ENCODE results near the gene TRIM58. TPM values are rescaled to one million over a fixed set of nuclear protein-coding genes. Genes with fewer than 3 reads are reported as not detected.

TRIM58 gene
- total and polyA plus RNA-seq, 2 of the 4 experiments (the other 2 are of a cell fraction) = 0.54 to 0.91 TPM

DNA sequence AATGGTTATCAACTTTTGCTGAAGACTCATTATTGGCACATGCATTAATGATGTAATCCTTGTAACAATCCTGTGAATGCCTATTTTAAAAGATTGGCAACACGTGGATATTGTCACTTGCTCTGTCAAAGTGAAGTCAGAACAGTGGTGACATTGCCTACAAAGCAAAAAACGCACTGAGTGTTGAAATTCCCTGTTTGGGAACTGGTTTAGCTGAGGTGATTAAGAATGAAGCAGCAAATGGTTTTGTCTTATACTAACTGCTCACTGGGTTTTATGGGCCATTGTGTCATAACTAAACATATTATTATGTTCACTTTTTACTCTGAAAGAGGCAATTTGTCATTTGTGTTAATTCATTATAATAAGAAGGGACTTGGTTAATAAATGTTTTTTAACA, 44.4 kb upstream of the TRIM58 start:
- no peak overlapping the region for H3K27ac ChIP-seq (ENCODE audit: insufficient read depth, low read length)
- no peak overlapping the region for H2BK20ac ChIP-seq (ENCODE audit: low read depth, low read length)
- no peaks in the 10 kb centered on the region for H3K4me1 ChIP-seq (ENCODE audit: control insufficient read depth, insufficient read depth, low read length)
- H4K20me1 ChIP-seq (ENCODE audit: insufficient read depth, low read length) = no peaks in the 10 kb centered on the region
- WGBS, 2 experiments (ENCODE audit: extremely low coverage in 2 of 2, insufficient read length in 1 of 2) = no CpG with 5 or more reads among the region's 2 CpGs
- H2AFZ ChIP-seq (replicated peaks; ENCODE audit: low read length, poor library complexity) = no peak overlapping the region
- no peak overlapping the region for H3K4me2 ChIP-seq (ENCODE audit: low read depth, low read length)
- no peak overlapping the region for H3K9ac ChIP-seq (ENCODE audit: low read depth, low read length)
- no peak overlapping the region for H2BK120ac ChIP-seq (ENCODE audit: low read depth, low read length)
- H2BK5ac ChIP-seq (ENCODE audit: low read depth, low read length, poor library complexity, severe bottlenecking) = no peak overlapping the region
- H3K27me3 ChIP-seq (ENCODE audit: control insufficient read depth, insufficient read depth, low read length) = no peaks in the 10 kb centered on the region
- ATAC-seq (ENCODE audit: low read depth) = no peak
- TF ChIP-seq NFE2L2 (IDR thresholded peaks at IDR 0.05; ENCODE audit: low read depth, low read length) = no peak
- TF ChIP-seq MAFK (IDR thresholded peaks at IDR 0.05; ENCODE audit: low read depth, low read length) = no peak
- TF ChIP-seq RCOR1 (IDR thresholded peaks at IDR 0.05; ENCODE audit: insufficient replicate concordance, low read length) = no peak
- no peak for TF ChIP-seq RFX5 (IDR thresholded peaks at IDR 0.05; ENCODE audit: low read depth, low read length)
- TF ChIP-seq SMC3 (IDR thresholded peaks at IDR 0.05; ENCODE audit: low read depth, low read length) = no peak
- TF ChIP-seq, protein P1, sequence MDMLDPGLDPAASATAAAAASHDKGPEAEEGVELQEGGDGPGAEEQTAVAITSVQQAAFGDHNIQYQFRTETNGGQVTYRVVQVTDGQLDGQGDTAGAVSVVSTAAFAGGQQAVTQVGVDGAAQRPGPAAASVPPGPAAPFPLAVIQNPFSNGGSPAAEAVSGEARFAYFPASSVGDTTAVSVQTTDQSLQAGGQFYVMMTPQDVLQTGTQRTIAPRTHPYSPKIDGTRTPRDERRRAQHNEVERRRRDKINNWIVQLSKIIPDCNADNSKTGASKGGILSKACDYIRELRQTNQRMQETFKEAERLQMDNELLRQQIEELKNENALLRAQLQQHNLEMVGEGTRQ (IDR thresholded peaks at IDR 0.05; ENCODE audit: low read depth, low read length) = no peak
- no peak for TF ChIP-seq BHLHE40 (IDR thresholded peaks at IDR 0.05; ENCODE audit: low read depth, low read length)
- TF ChIP-seq, protein P2, sequence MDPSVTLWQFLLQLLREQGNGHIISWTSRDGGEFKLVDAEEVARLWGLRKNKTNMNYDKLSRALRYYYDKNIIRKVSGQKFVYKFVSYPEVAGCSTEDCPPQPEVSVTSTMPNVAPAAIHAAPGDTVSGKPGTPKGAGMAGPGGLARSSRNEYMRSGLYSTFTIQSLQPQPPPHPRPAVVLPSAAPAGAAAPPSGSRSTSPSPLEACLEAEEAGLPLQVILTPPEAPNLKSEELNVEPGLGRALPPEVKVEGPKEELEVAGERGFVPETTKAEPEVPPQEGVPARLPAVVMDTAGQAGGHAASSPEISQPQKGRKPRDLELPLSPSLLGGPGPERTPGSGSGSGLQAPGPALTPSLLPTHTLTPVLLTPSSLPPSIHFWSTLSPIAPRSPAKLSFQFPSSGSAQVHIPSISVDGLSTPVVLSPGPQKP (IDR thresholded peaks at IDR 0.05; ENCODE audit: borderline replicate concordance, low read depth, low read length) = no peak
- TF ChIP-seq, protein P3, sequence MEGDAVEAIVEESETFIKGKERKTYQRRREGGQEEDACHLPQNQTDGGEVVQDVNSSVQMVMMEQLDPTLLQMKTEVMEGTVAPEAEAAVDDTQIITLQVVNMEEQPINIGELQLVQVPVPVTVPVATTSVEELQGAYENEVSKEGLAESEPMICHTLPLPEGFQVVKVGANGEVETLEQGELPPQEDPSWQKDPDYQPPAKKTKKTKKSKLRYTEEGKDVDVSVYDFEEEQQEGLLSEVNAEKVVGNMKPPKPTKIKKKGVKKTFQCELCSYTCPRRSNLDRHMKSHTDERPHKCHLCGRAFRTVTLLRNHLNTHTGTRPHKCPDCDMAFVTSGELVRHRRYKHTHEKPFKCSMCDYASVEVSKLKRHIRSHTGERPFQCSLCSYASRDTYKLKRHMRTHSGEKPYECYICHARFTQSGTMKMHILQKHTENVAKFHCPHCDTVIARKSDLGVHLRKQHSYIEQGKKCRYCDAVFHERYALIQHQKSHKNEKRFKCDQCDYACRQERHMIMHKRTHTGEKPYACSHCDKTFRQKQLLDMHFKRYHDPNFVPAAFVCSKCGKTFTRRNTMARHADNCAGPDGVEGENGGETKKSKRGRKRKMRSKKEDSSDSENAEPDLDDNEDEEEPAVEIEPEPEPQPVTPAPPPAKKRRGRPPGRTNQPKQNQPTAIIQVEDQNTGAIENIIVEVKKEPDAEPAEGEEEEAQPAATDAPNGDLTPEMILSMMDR (conservative IDR thresholded peaks at IDR 0.05; ENCODE audit: low read depth, low read length) = no peak
- no peak for TF ChIP-seq CEBPB (IDR thresholded peaks at IDR 0.05; ENCODE audit: low read depth, low read length)
- no peak for TF ChIP-seq MXI1 (IDR thresholded peaks at IDR 0.05; ENCODE audit: borderline replicate concordance, low read depth, low read length)
- TF ChIP-seq RAD21 (IDR thresholded peaks at IDR 0.05; ENCODE audit: low read length) = no peak
- TF ChIP-seq MAZ (IDR thresholded peaks at IDR 0.05; ENCODE audit: borderline replicate concordance, low read depth, low read length) = no peak
- TF ChIP-seq CHD1 (IDR thresholded peaks at IDR 0.05; ENCODE audit: low read depth, low read length) = no peak
- no peak for TF ChIP-seq FOS (IDR thresholded peaks at IDR 0.05; ENCODE audit: low read depth, low read length)
- TF ChIP-seq POLR2A (IDR thresholded peaks at IDR 0.05; ENCODE audit: low read depth, low read length) = no peak
- in situ Hi-C loops (cut with MboI; ENCODE audit: low sequenced_read_pairs) (no loop called here), intact Hi-C loops (cut with micrococcal nuclease) (no loop called here), dilution Hi-C loops (cut with HindIII; ENCODE audit: low sequenced_read_pairs, unreplicated experiment) (no loop called here)
- no peak overlapping the region for H2AK5ac ChIP-seq (ENCODE audit: low read depth, low read length)
- no peak overlapping the region for H2AK9ac ChIP-seq (replicated peaks; ENCODE audit: low read depth, low read length, poor library complexity)
- POLR2A ChIA-PET (ENCODE audit: unreplicated experiment) = no interaction called here
- no peak overlapping the region for H4K8ac ChIP-seq (ENCODE audit: low read depth in 2 of 2, low read length in 2 of 2)
- H3K4me3 ChIP-seq (ENCODE audit: insufficient read depth, low read depth, low read length) = no peak overlapping the region
- CTCF ChIA-PET = no interaction called here
- no peak overlapping the region for H3K56ac ChIP-seq (ENCODE audit: extremely low read depth, insufficient read depth, low read length)
- H3K79me1 ChIP-seq (ENCODE audit: low read depth in 1 of 2, low read length in 2 of 2) = no peaks in the 10 kb centered on the region
- no peak overlapping the region for H2BK15ac ChIP-seq (ENCODE audit: low read depth, low read length)
- no peak overlapping the region for H3K23ac ChIP-seq (ENCODE audit: low read depth, low read length)
- H3K14ac ChIP-seq (replicated peaks; ENCODE audit: low read depth, low read length) = no peak overlapping the region
- no peaks in the 10 kb centered on the region for H3K36me3 ChIP-seq (ENCODE audit: control insufficient read depth, insufficient read depth, low read length)
- H3K4ac ChIP-seq (ENCODE audit: low read depth, low read length) = no peak overlapping the region
- no peak overlapping the region for H4K5ac ChIP-seq (ENCODE audit: low read depth, low read length)
- no peaks in the 10 kb centered on the region for H3K9me1 ChIP-seq (ENCODE audit: insufficient read depth, low read length)
- BruUV-seq (replicated peaks) = no TSS peak
- peaks cover 6% of the 10 kb centered on the region for H3K9me3 ChIP-seq (ENCODE audit: control insufficient read depth, insufficient read depth, low read length)
- DNase-seq = no peak
- no peak overlapping the region for H4K91ac ChIP-seq (ENCODE audit: insufficient read depth, low read depth, low read length)
- H3K18ac ChIP-seq (ENCODE audit: low read depth, low read length) = no peak overlapping the region

Measured in IMR-90 (cell line).